Left colon (tissue), 2 donors: ENCODE data around the gene VPS33A. TPM values are rescaled to one million over a fixed set of nuclear protein-coding genes. Genes with fewer than 3 reads are reported as not detected.
"Not testable (repeated sequence)": the region's sequence is repeated elsewhere in the genome, so short reads cannot be mapped to it uniquely, and the experiment has no call there.

Source experiments
- ATAC-seq: fragments of 200-7000 bp; cut with Tn5 transposase; one replicate; pipeline ENCODE4 v1.9.1; 2020; ENCODE audit warnings: mild to moderate bottlenecking, moderate library complexity
- DNase-seq, 2 donors: peaks; one replicate each; pipeline ENCODE4 v3.0.0-alpha.2; 2020
- intact Hi-C, 2 donors: fragments of 100-400 bp; cut with DNase I in 1 of 2; cut with micrococcal nuclease in 1 of 2; formaldehyde crosslinking; loops; one replicate each; pipeline versions ENCODE4 v1.11.2 to v1.14.0; 2022; cut with DNase I, micrococcal nuclease
- total RNA-seq, 2 donors: library from RNA; stranded (reverse); fragmentation: NEBNext Ultra II Directional; extraction: Animal tissue kit (Norgen Biotek cat#: 25700); gene quantifications; one replicate each; pipeline ENCODE4 v1.2.1, GENCODE V29; 2021
- donor health status: DM: no; HTN: no; CAD: no.
- donor health status: DM: yes; HTN: yes; CAD: no.

The VPS33A gene
- total RNA-seq, 2 donors from 2014 or later: 20.5 to 21.4 TPM

DNA sequence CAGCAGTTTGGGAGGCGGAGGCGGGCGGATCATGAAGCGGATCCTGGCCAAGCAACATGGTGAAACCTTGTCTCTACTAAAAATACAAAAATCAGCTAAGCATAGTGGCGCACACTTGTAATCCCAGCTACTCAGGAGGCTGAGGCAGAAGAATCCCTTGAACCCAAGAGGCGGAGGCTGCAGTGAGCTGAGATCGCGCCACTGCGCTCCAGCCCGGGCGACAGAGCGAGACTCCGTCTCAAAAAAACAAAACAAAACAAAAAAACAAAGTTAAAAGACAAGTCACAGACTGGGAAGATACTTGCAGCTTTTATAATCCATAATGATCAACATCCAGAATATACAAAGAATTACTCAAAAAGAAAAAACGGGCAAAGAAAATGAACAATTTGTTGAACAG is 5.6 kb downstream of the VPS33A start:
- intact Hi-C loops, DNase-seq, ATAC-seq: not testable (repeated sequence)

DNA sequence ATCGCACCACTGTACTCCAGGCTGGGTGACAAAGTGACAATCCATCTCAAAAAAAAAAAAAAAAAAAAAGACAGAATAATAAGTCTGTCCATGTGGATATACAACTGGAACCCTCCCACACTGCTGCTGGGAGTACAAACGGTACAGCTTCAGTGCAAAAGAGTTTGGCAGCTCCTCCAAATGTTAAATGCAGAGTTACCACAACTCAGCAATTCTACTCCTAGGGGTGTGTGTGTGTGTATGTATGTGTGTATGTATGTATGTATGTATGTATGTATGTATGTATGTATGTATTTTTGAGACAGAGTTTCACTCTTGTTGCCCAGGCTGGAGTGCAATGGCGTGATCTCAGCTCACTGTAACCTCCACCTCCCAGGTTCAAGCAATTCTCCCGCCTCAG is 7.4 kb downstream of the VPS33A start:
- intact Hi-C loops, ATAC-seq, DNase-seq: not testable (repeated sequence)

DNA sequence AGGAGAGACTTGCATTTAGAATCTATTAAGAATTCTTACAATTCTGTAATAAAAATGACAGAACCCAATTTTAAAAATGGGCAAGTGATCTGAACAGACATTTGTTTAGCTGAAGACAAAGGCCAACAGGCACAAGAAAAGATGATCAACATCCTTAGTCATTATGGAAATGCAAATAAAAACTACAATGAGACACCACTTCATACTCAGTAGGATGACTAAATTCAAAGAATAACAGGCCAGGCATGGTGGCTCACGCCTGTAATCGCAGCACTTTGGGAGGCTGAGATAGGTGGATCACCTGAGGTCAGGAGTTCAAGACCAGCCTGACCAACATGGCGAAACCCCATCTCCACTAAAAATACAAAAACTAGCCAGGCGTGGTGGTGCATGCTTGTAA is 7.8 kb downstream of the VPS33A start:
- DNase-seq, ATAC-seq, intact Hi-C loops: not testable (repeated sequence)

DNA sequence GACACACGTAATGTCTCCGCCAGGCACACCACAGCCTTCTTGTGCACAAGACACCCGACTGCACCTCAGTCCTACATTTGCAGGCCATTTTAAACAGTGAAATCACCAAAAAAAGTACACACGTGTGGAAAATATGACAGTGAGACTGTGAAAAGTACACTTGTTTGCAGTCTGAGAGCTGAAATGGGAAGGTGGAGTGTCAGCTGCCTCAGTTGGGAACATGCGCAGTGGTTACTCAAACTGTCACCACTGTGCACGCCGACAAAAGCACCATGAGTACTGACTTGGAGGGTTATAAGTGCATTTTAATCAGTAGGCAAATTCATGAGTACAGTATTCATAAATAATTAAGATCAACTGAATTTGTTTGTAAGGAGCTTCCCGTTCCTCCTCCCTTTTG is 15.8 kb downstream of the VPS33A start:
- intact Hi-C loops: no loop called here
- DNase-seq (no peak), ATAC-seq (no peak)

DNA sequence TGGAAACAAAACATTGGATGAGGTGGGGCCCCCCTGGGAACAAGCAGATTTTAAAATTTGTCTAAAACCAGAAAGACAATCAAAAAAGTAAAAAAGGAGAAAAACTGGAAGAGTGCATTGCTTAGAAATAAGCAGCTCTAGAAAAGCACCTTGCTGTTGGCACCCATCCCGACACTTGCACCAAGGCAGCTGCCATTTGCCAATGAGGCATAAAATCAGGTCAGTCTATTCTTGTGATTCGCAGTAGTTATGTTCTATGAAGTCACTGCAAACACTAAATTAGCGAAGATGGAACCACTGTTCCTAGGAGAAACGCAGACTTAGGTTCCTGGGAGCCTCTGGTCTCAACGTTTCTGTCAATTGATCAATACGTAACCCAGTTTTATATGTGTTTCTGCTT is 16.2 kb downstream of the VPS33A start:
- no peak for DNase-seq
- intact Hi-C loops: no loop called here
- ATAC-seq: no peak

DNA sequence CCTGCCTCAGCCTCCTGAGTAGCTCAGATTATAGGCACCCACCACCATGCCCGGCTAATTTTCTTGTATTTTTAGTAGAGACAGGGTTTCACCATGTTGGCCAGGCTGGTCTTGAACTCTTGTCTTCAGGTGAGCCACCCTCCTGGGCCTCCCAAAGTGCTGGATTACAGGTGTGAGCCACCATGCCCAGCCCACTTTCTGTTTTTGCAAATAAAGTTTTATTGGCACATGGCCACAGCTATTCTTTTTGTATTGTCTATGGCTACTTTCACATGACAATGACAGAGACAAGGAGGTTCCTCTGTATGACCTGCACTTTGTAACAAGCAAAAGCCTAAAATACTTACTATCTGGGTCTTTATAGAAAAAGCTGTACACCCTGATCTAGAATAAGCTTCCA is 20.7 kb downstream of the VPS33A start:
- DNase-seq (no peak), ATAC-seq (no peak)
- intact Hi-C loops: no loop called here

DNA sequence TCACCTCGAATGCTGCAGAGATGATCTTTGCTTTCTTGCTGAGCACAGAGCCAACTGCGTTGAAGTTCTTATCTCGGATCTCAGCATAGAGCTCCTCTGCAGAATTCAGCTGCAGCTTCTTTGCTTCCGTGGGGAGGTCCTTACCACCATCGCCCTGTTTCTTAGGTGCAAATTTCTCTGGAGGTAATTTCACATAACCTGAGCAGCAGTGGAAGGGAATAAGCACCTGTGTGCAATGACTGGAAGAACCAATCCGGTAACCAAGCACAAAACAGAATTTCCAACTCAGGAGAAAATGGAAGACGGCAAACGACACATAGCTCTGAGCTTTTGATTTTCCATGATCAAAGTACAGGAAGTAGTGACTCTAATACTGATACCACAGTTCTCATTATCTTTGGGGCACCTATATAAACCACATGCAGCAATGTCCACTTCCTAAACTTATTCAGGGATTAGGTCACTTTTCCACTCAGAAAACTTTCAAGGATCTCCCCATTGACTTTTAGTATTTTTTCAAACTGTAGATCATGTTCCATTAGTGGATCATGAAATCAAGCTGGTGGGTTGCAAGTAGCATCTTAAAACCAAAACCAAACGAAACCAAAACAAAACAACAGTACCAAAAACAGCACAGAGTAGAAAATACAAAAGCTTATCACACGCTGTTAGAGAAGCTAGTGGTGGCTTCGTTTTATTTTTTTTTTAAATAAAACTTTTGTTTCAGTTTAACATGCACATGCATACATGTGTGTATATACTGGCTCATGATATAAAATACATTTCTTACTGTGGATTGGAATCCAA is 21.5 kb downstream of the VPS33A start:
- intact Hi-C loops: no loop called here
- no peak for ATAC-seq
- DNase-seq: no peak

DNA sequence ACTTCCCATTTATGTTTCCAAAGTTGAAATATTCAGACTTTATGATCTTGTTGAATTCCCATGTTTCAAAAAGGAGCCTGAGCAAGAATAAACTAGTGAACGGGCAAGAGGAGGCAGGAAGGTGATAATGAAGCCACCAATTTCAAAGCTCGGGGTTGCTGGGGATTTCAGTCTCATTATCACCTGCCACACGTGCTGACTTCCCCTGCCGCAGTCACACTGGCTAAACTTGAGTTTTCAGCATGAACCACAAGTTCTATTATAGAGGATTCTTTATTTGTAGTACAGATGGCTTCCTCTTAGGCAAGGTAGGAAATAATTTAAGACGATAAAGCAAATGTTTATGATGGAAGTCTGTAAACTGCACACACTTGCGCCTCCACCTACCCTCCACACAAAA is 22.3 kb downstream of the VPS33A start:
- DNase-seq: no peak
- ATAC-seq: no peak

DNA sequence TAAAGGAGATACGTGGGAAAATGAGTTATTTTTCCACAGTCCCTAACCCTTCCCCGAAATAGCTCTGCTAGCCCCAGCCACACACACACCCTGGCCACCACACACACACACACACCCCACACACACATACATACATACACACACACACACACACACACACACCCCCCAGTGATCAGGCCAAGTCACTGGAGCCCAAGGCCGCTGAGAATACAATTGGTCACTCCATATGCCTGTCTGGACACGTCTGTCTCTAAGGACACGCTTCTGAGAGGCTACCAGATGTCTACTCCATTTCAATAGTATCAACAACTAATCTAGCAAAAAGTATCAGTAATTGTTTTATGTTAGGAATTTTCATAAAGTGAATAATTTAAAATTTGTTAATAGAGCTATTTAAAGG is 27.4 kb downstream of the VPS33A start:
- DNase-seq (no peak), ATAC-seq (no peak)
- intact Hi-C loops: no loop called here

More for the DNA sequence above, 22.3 kb downstream of the VPS33A start:
- intact Hi-C loops: no loop called here

DNA sequence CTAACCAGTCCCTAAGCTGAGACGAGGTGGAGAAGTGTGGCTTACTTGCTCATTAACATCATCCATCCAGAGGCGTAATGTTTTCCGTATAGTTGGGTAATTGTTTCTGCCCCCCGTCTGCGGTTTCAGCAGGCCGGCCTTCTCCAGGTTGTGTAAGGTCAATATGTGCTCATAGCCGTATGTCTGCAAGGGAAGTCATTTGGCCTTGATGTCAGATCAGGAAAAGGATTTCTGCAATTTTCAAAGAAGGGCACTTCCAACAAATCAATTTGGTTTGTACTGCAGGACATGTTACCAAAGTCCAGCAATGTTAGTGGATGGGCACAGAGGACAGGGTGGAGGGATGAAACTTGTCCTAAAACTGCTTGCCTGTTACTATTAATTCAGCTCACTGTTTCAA is 30.6 kb downstream of the VPS33A start:
- intact Hi-C loops: no loop called here
- DNase-seq: no peak
- no peak for ATAC-seq

DNA sequence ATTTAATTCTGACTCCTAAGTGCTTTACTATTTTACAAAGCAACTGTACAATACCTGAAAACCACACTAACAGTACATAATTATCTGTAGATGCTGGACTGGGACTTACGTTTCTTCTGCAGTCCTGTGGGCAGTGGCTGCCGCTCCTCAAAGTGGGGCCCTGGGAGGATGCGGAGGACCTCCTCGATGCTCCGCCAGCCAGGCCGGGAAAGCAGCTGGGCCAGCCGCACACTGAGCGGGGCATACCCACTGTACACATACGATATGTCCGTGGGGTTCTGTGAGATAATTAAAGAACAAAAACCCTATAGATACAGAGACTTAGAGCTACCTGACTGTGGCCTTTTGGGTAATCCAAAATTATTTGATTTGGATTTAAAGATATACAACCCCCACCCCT is 33.6 kb downstream of the VPS33A start:
- intact Hi-C loops: no loop called here
- DNase-seq (no peak), ATAC-seq (no peak)

DNA sequence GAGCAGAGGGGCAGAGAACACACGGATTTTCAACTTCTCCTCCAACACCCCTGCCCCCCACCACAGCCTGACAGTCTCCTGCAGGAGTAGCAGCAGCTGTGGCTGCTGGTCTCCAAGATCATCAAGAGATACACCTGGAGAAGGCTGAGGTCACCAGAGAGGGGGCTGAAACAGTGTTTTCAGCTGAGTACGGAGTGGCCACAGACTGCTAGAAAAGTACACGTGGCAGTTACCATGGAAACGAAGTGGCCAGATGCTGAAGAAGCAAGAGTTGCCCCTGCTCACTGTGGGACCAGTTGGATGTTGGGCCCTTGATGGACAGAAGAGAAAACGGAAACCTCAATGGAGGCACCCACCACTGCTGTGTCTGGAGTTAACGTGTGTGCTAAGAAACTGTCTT is 35.5 kb downstream of the VPS33A start:
- intact Hi-C loops: no loop called here
- no peak for ATAC-seq
- DNase-seq: no peak

DNA sequence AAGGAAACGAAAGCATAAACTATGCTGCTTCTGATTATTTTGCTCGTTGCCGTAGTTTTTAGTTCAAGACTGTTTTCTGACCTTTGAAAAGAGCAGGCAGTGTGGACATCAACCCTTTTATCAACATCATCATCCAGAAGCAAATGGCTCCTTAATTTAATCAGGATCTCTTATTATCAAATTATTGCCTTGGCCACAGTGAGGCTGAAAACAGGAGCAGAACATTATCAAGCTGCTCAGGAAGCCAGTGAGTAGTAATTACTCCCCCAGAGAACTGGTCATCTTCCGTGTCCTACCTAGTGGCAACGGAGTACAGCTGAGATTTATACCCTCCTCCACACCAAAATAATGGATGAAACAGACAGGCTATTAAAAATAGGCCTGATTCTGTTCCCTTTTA is 38.2 kb downstream of the VPS33A start:
- no peak for ATAC-seq
- intact Hi-C loops: no loop called here
- no peak for DNase-seq

DNA sequence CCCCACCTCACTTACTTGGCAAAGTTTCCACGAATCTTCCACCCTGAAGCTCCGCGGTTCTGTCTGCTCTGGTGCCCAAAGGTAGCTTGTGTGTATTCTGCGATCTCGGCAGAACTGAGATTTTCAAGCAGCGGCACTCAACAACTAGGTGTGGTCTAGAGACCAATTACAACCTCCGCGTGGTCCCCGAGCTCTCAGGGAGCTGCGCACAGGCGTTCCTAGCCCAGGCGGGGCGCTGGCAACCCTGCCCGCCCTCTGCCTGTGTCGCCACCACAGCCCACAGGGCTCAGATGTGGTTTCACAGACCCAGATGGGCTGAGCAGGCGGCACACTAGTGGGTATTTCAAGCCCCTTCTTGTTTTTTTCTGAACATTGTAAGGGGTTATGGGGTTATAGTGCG is 39.0 kb downstream of the VPS33A start:
- ATAC-seq (no peak), DNase-seq (peak in 1 of 2 donors; percentile 12)
- intact Hi-C loops: no loop called here

DNA sequence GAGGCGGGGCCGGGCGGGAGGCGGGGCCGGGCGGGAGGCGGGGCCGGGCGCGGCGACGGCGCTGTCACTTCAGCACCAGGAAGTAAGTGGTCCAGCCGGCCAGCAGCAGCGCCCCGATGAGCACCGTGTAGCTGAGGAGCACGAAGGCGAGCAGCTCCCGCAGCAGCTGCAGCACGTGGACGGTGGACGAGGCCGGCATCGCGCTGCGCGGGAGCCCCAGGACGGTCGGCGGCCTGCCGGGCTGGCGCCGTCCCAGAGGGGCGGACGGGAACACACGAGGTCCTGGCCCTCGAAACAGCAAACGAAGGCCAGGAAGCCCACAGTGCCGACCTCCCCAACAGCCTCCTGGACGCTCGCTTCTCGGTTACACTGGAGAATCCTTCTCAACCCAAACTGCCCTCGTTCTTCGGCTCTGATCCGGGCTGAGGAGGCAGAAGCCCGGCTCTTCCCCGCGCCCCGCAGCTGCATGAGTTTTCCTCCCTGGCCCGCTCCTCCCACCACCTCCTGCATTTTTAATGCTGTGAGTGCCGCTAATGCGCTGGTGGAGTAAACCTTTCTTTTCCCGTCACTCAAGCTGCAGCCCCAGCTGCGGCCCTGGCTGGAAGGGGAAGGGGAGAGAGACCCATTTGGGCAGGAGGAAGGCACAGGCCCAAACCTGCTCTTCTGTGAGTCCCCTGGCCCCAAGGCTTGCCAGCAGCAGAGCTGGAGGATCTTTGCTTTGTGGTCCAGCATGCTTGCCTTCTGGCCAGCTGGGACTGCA is 39.7 kb downstream of the VPS33A start:
- no peak for ATAC-seq

DNA sequence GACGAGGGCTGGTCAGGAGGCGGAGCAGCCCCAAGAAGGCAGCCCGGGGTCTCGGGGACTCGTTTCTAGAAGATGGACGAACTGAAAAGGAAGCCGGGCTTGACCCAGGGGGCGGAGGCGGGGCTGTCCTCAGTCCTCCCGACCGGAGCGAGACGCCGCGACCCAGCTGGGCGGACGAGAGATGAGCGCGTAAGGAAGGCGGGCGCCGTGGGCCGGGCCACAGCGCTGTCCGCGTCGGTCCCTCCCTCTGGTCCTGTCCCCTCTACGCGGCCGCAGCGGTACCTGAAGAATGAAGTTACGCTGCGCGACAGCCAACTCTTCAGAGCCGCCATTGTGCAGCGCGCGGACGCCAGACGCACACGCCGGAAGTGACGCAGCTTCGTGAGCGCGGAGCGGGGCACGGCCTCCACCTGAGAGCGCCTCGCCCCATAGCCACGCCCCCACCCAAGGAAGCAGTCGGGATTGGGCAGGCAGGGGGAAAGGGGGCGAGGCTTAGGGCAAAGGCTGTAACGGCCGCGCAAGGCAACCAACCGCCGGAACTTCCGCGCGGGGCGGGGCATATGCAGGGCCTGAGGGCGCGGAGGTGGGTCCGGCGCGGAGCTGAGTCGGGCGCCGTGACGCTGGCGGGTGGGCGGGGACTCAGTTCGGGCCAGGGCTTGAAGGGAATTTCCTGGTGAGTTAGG is 40.5 kb downstream of the VPS33A start, which contains the start of gene DIABLO:
Gene DIABLO (minus strand): TSS at position 370 of the 683 bp plus-strand sequence. CDS start 38 bp downstream, at position 332.
- intact Hi-C loops: no loop called here
- peak; percentile 100 for DNase-seq
- peak; percentile 93 for ATAC-seq

More for the DNA sequence above, 39.7 kb downstream of the VPS33A start:
- intact Hi-C loops: no loop called here
- no peak for DNase-seq

DNA sequence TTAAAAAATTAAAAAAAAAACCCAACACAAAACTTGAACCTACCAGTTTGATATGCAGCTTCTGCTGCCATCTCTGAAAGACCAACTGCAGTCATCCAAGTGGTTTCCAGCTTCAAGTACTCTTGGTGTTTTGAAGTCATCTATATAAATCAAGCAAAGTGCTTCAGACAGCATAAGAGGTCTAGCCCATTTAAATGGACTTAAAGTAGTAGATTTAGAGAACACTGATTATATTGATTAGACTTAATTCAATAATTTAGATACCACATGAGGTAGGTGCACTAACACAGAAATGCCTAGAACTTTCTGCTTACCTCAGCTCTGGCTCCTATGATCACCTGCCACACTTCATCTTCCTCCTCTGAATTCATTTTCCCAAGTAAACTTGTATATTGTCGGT is 49.8 kb downstream of the VPS33A start:
- no peak for DNase-seq
- intact Hi-C loops: no loop called here
- no peak for ATAC-seq

DNA sequence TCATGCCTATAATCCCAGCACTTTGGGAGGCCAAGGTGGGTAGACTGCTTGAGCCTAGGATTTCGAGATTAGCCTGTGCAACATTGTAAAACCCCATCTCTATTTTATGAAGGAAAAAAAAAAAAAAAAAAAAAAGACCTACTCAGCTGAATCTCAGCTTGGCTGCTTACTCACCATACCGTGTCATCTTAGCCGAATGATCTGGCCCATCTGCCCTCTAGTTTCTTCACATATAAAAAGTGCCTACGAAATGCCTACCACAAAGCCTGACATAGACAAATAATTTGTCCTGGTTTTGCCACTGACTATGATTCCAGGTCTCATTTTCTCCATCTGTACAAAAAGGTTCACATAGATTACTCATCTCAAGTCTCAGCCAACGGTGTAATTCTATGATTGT is 50.5 kb downstream of the VPS33A start:
- DNase-seq (no peak), ATAC-seq (no peak)
- intact Hi-C loops: no loop called here

DNA sequence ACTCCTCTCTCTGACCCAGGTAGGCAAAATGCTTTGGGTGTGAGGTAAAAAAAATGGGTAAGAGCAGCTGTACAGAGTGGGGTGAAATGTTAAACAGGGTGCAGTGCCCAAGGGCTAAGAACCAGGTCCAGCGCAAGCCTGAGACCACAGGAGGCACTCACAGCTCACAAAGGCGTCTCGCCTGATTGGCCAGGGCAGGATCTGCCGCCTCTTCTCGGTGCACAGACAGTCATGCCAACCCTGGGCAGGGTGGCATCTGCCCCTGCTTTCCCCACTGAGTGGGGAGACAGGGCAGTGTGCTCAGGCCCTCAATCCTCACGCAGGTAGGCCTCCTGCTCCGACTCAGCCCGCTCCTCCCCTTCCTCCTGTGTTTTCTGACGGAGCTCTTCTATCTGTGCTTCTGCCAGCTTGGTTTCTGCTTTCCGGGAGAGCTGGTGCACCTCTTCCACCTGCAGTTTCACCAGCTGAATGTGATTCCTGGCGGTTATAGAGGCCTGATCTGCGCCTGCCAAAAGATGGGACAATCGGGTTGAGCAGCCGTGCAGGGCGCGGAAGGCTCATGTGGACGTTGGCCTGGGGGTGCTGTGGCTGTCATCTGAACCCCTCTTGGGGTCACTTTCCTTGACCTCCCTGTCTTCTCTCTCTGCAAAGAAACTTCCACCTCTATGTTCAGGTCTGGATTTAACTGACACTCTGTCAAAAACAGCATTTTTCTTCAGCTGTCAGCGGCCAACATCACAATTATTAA is 58.0 kb downstream of the VPS33A start:
- DNase-seq (no peak), ATAC-seq (no peak)
- intact Hi-C loops: no loop called here
